H9 (cell line): ENCODE data around the gene TRRAP. TPM values are rescaled to one million over a fixed set of nuclear protein-coding genes. Genes with fewer than 3 reads are reported as not detected.

Experiments used
- DNase-seq: peaks from one replicate; pipeline ENCODE4 v3.0.0-alpha.2; 2017
- H2AFZ ChIP-seq: one replicate; pipeline ENCODE4 v1.6.1; 2013; ENCODE audit warnings: mild to moderate bottlenecking, low read length, control low read depth, moderate library complexity
- H2AK5ac ChIP-seq: 2 replicates; pipeline ENCODE4 v1.6.1; 2013; ENCODE audit warnings: low read length, control low read depth, mixed read lengths; ENCODE audit not compliant: insufficient read length
- H2BK120ac ChIP-seq: one replicate; pipeline ENCODE4 v1.6.1; 2013; ENCODE audit warnings: low read depth, mild to moderate bottlenecking, low read length, control low read depth, inconsistent platforms; ENCODE audit not compliant: poor library complexity, severe bottlenecking
- H2BK12ac ChIP-seq: 2 replicates; pipeline ENCODE4 v1.6.1; 2013; ENCODE audit warnings: low read length, control low read depth, mixed read lengths, low read depth; ENCODE audit not compliant: insufficient read length
- H2BK15ac ChIP-seq: 2 replicates; pipeline ENCODE4 v1.6.1; 2013; ENCODE audit warnings: low read depth, low read length, control low read depth
- H2BK20ac ChIP-seq: one replicate; pipeline ENCODE4 v1.6.1; 2013; ENCODE audit warnings: low read depth, mild to moderate bottlenecking, low read length, control low read depth, inconsistent platforms; ENCODE audit not compliant: poor library complexity, severe bottlenecking
- H2BK5ac ChIP-seq: 2 replicates; pipeline ENCODE4 v1.6.1; 2013; ENCODE audit warnings: low read length, control low read depth, mixed read lengths; ENCODE audit not compliant: insufficient read length
- H3K14ac ChIP-seq: 2 replicates; pipeline ENCODE4 v1.6.1; 2013; ENCODE audit warnings: low read length, control low read depth; ENCODE audit not compliant: insufficient read depth
- H3K18ac ChIP-seq: 2 replicates; pipeline ENCODE4 v1.6.1; 2013; ENCODE audit warnings: low read depth, mild to moderate bottlenecking, mixed read lengths, low read length, control low read depth; ENCODE audit not compliant: insufficient read length
- H3K23ac ChIP-seq: 2 replicates; pipeline ENCODE4 v1.6.1; 2013; ENCODE audit warnings: low read length, control low read depth, mixed read lengths, low read depth; ENCODE audit not compliant: insufficient read length
- H3K23me2 ChIP-seq: 2 replicates; pipeline ENCODE4 v1.6.1; 2013; ENCODE audit warnings: low read depth, mild to moderate bottlenecking, mixed read lengths, low read length, control low read depth; ENCODE audit not compliant: insufficient read length, poor library complexity, severe bottlenecking
- H3K27ac ChIP-seq: 2 replicates; pipeline ENCODE4 v1.5.1; 2013; ENCODE audit warnings: low read length, control low read depth, mixed read lengths, low read depth; ENCODE audit not compliant: insufficient read length
- H3K27me3 ChIP-seq: 2 replicates; pipeline ENCODE4 v1.6.1; 2013; ENCODE audit warnings: low read length, control low read depth, inconsistent platforms; ENCODE audit not compliant: insufficient read depth
- H3K4ac ChIP-seq: 2 replicates; pipeline ENCODE4 v1.6.1; 2013; ENCODE audit warnings: low read depth, mild to moderate bottlenecking, control low read depth, inconsistent platforms, low read length, moderate library complexity
- H3K4me1 ChIP-seq: 2 replicates; pipeline ENCODE4 v1.6.1; 2013; ENCODE audit warnings: low read length, control low read depth, inconsistent platforms; ENCODE audit not compliant: insufficient read depth
- H3K4me2 ChIP-seq: 2 replicates; pipeline ENCODE4 v1.6.1; 2013; ENCODE audit warnings: low read length, control low read depth, mixed read lengths; ENCODE audit not compliant: insufficient read length, insufficient read depth
- H3K56ac ChIP-seq: 2 replicates; pipeline ENCODE4 v1.6.1; 2013; ENCODE audit warnings: low read depth, mild to moderate bottlenecking, mixed read lengths, low read length, control low read depth; ENCODE audit not compliant: insufficient read length
- H3K79me1 ChIP-seq: 2 replicates; pipeline ENCODE4 v1.6.1; 2013; ENCODE audit warnings: low read depth, mild to moderate bottlenecking, moderate library complexity, low read length, control low read depth, inconsistent platforms; ENCODE audit not compliant: insufficient read depth, poor library complexity, severe bottlenecking
- H3K79me2 ChIP-seq: 2 replicates; pipeline ENCODE4 v1.6.1; 2013; ENCODE audit warnings: low read length, control low read depth, inconsistent platforms; ENCODE audit not compliant: insufficient read depth
- H3K9ac ChIP-seq: 2 replicates; pipeline ENCODE4 v1.6.1; 2013; ENCODE audit warnings: low read length, control low read depth, mixed read lengths; ENCODE audit not compliant: insufficient read length; ENCODE audit errors: extremely low read depth
- H3K9me3 ChIP-seq: one replicate; pipeline ENCODE4 v1.6.1; 2013; ENCODE audit warnings: low read depth, low read length, inconsistent platforms; ENCODE audit not compliant: control insufficient read depth
- H3T11ph ChIP-seq: one replicate; pipeline ENCODE4 v1.6.1; 2013; ENCODE audit warnings: mild to moderate bottlenecking, low read length, control low read depth, inconsistent platforms
- H4K20me1 ChIP-seq: one replicate; pipeline ENCODE4 v1.6.1; 2013; ENCODE audit not compliant: control insufficient read depth, insufficient read length, insufficient read depth
- H4K5ac ChIP-seq: 2 replicates; pipeline ENCODE4 v1.6.1; 2013; ENCODE audit warnings: low read depth, mild to moderate bottlenecking, mixed read lengths, low read length, control low read depth; ENCODE audit not compliant: insufficient read length
- H4K8ac ChIP-seq: replicated peaks from 2 replicates; pipeline ENCODE4 v1.6.1; 2013; ENCODE audit warnings: low read length, control low read depth, mixed read lengths, low read depth; ENCODE audit not compliant: insufficient read length
- H4K91ac ChIP-seq: 2 replicates; pipeline ENCODE4 v1.6.1; 2013; ENCODE audit warnings: low read depth, mild to moderate bottlenecking, moderate library complexity, mixed read lengths, low read length, control low read depth; ENCODE audit not compliant: insufficient read length
- H3K27ac Mint-ChIP-seq, 3 experiments: 2 replicates in 2 of 3; 3 replicates in 1 of 3; pipeline ENCODE4 v1.8.0; 2020 to 2021; ENCODE audit warnings: mixed read lengths in 3 of 3, mild to moderate bottlenecking in 1 of 3, moderate library complexity in 1 of 3
- H3K27me3 Mint-ChIP-seq: 2 replicates; pipeline ENCODE4 v1.8.0; 2021; ENCODE audit warnings: low read depth, mild to moderate bottlenecking, moderate library complexity, mixed read lengths
- H3K36me3 Mint-ChIP-seq, 3 experiments: 2 replicates in 2 of 3; 3 replicates in 1 of 3; pipeline ENCODE4 v1.8.0; 2020 to 2021; ENCODE audit warnings: low read depth in 3 of 3, mixed read lengths in 3 of 3; ENCODE audit not compliant: insufficient read depth in 1 of 3
- H3K4me1 Mint-ChIP-seq, 2 experiments: 2 replicates each; pipeline ENCODE4 v1.8.0; 2020; ENCODE audit warnings: mixed read lengths in 2 of 2
- H3K4me3 Mint-ChIP-seq, 2 experiments: 2 replicates in 1 of 2; 3 replicates in 1 of 2; pipeline ENCODE4 v1.8.0; 2020 to 2021; ENCODE audit warnings: mild to moderate bottlenecking in 2 of 2, mixed read lengths in 2 of 2, moderate library complexity in 1 of 2
- H3K9me3 Mint-ChIP-seq, 2 experiments: 2 replicates in 1 of 2; 3 replicates in 1 of 2; pipeline ENCODE4 v1.8.0; 2020; ENCODE audit warnings: mild to moderate bottlenecking in 2 of 2, mixed read lengths in 2 of 2, moderate library complexity in 1 of 2
- CTCF ChIP-seq: fragments of 200-600 bp; sonication (generic); conservative IDR thresholded peaks from 3 replicates; pipeline ENCODE4 v1.8.0; 2021; ENCODE audit warnings: antibody characterized with exemption, mild to moderate bottlenecking
- WGBS: extraction: QIAGEN DNeasy Blood & Tissue Kit; methylation state at CpG from one replicate; pipeline ENCODE4 v1.1.7; 2013; ENCODE audit warnings: missing lambda C conversion rate, low lambda C conversion rate, mixed read lengths; ENCODE audit not compliant: insufficient read length; ENCODE audit errors: extremely low coverage; 5-methylcytosine and 5-hydroxymethylcytosine counted together
- total RNA-seq: library from RNA; stranded (reverse); gene quantifications from 2 replicates; pipeline ENCODE4 v1.2.1, GENCODE V29; 2021

The TRRAP gene
- total RNA-seq, 1 experiment from 2014 or later = 58.6 TPM

DNA sequence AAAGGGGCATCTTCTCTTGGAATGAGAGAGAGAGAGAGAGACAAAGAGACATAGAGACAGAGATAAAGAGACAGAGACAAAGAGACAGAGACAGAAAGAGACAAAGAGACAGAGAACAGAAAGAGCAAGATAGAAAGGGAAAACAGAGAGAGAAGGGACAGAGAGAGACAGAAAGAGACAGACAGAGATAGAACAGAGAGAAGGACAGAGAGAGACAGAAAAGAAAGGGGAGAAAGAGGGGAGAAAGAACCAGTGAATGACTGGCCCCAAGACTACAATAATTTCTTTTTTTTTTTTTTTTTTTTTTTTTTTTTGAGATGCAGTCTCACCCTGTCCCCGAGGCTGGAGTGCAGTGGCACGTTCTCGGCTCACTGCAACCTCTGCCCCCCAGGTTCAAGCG is 16.1 kb upstream of the TRRAP start:
- Histone ChIP-seq H4K91ac (no peak overlapping the region), H3K56ac (no peak overlapping the region), H3K18ac (no peak overlapping the region), H3K4me1 (no peaks in the 10 kb centered on the region), H2BK15ac (no peak overlapping the region), H3K79me2 (no peaks in the 10 kb centered on the region), H3K23me2 (no peaks in the 10 kb centered on the region), H3K4me2 (no peak overlapping the region), H2BK5ac (no peak overlapping the region), H2AFZ (no peak overlapping the region), H3K9ac (no peak overlapping the region), H2BK20ac (no peak overlapping the region), H3K4ac (no peak overlapping the region), H3K23ac (no peak overlapping the region), H3K27ac (no peak overlapping the region), H3K14ac (no peak overlapping the region), H2BK12ac (no peak overlapping the region), H4K8ac (no peak overlapping the region), H2AK5ac (no peak overlapping the region), H2BK120ac (no peak overlapping the region), H3K27me3 (no peaks in the 10 kb centered on the region), H3K79me1 (no peaks in the 10 kb centered on the region), H3K9me3 (no peaks in the 10 kb centered on the region), H4K5ac (no peak overlapping the region), H4K20me1 (no peaks in the 10 kb centered on the region), H3T11ph (no peak overlapping the region)
- H3K27ac Mint-ChIP-seq = no peak overlapping the region
- peaks cover under 1 to 7% of the 10 kb centered on the region in 2 experiments for H3K4me1 Mint-ChIP-seq
- no peak for TF ChIP-seq CTCF
- H3K9me3 Mint-ChIP-seq = no peaks in the 10 kb centered on the region
- no peaks in the 10 kb centered on the region for H3K36me3 Mint-ChIP-seq
- H3K4me3 Mint-ChIP-seq = no peak overlapping the region
- DNase-seq = no peak
- H3K27me3 Mint-ChIP-seq = peaks cover 20% of the 10 kb centered on the region
- WGBS = no CpG with 5 or more reads among the region's 4 CpGs
